SU-DHL-6 (cell line): Measurements from ENCODE around the gene TULP4.

Experiments
- H2AFZ ChIP-seq: fragments of 200-600 bp; sonication (generic); 2 replicates; pipeline ENCODE4 v1.6.1; 2014; ENCODE audit warnings: low read depth, mild to moderate bottlenecking, moderate library complexity, mixed read lengths, antibody characterized with exemption, low read length; ENCODE audit not compliant: severe bottlenecking
- H3F3A ChIP-seq: fragments of 200-600 bp; shearing (Covaris generic); 2 replicates; pipeline ENCODE4 v1.6.0; 2016; ENCODE audit warnings: antibody characterized with exemption, mild to moderate bottlenecking; ENCODE audit not compliant: insufficient read depth
- H3K27ac ChIP-seq: fragments of 200-600 bp; sonication (generic); 2 replicates; pipeline ENCODE4 v1.5.1; 2016; ENCODE audit warnings: low read depth, mild to moderate bottlenecking, low read length, moderate library complexity, mixed read lengths
- H3K27me3 ChIP-seq: fragments of 200-600 bp; sonication (generic), shearing (Covaris generic); 2 replicates; pipeline ENCODE4 v1.6.0; 2014; ENCODE audit warnings: mild to moderate bottlenecking, low read length
- H3K36me3 ChIP-seq: fragments of 200-600 bp; sonication (generic); 2 replicates; pipeline ENCODE4 v1.6.1; 2014; ENCODE audit warnings: mild to moderate bottlenecking, low read length, mixed read lengths
- H3K4me2 ChIP-seq: fragments of 300-600, 200-600 bp; shearing (Covaris generic), sonication (generic); 2 replicates; pipeline ENCODE4 v1.6.0; 2014; ENCODE audit warnings: low read length, low read depth, mild to moderate bottlenecking; ENCODE audit not compliant: poor library complexity, severe bottlenecking
- H3K4me3 ChIP-seq: fragments of 200-600 bp; sonication (generic); 2 replicates; pipeline ENCODE4 v1.5.1; 2014; ENCODE audit warnings: antibody characterized with exemption, low read length, mild to moderate bottlenecking, mixed read lengths; ENCODE audit not compliant: insufficient read depth, poor library complexity, severe bottlenecking
- H3K79me2 ChIP-seq: fragments of 200-600 bp; sonication (generic); 2 replicates; pipeline ENCODE4 v1.6.1; 2014; ENCODE audit warnings: mild to moderate bottlenecking, low read length, moderate library complexity; ENCODE audit not compliant: insufficient read depth
- H3K9ac ChIP-seq: fragments of 200-600 bp; sonication (generic); 2 replicates; pipeline ENCODE4 v1.7.0; 2014; ENCODE audit warnings: mild to moderate bottlenecking, low read length
- H3K9me2 ChIP-seq: fragments of 200-600 bp; sonication (generic); replicated peaks from 2 replicates; pipeline ENCODE4 v1.6.1; 2014; ENCODE audit warnings: low read length; ENCODE audit not compliant: insufficient read depth
- H3K9me3 ChIP-seq: fragments of 200-600 bp; sonication (generic); 2 replicates; pipeline ENCODE4 v1.6.1; 2014; ENCODE audit warnings: low read length, mixed read lengths; ENCODE audit not compliant: insufficient read depth
- H4K20me1 ChIP-seq: fragments of 200-600 bp; sonication (generic); 2 replicates; pipeline ENCODE4 v1.6.1; 2014; ENCODE audit warnings: low read depth, mild to moderate bottlenecking, antibody characterized with exemption, low read length, moderate library complexity, mixed read lengths
- CTCF ChIP-seq: fragments of 200-600 bp; sonication (generic); IDR thresholded peaks from one replicate; pipeline ENCODE4 v1.5.1; 2017; ENCODE audit warnings: antibody characterized with exemption, mild to moderate bottlenecking, low read length, moderate library complexity; ENCODE audit not compliant: insufficient read depth, poor library complexity, severe bottlenecking
- EZH2phosphoT487 ChIP-seq: fragments of 200-600 bp; sonication (generic), shearing (Covaris generic); conservative IDR thresholded peaks from 2 replicates; pipeline ENCODE4 v1.6.1; 2018; ENCODE audit warnings: mild to moderate bottlenecking, antibody characterized with exemption, low read length, moderate library complexity, mixed read lengths

TULP4 gene

GRCh38 chr6:158381214-158381613, 68.9 kb downstream of the TULP4 start:
- no peak overlapping the region for H2AFZ ChIP-seq
- no peak overlapping the region for H3K4me3 ChIP-seq
- no peaks in the 10 kb centered on the region for H3K9me2 ChIP-seq
- TF ChIP-seq CTCF: no peak
- no peak for TF ChIP-seq EZH2phosphoT487
- H3K27me3 ChIP-seq: no peaks in the 10 kb centered on the region
- H3F3A ChIP-seq: no peaks in the 10 kb centered on the region
- no peaks in the 10 kb centered on the region for H3K36me3 ChIP-seq
- H3K9me3 ChIP-seq: no peaks in the 10 kb centered on the region
- no peak overlapping the region for H3K27ac ChIP-seq
- H4K20me1 ChIP-seq: no peaks in the 10 kb centered on the region
- no peak overlapping the region for H3K9ac ChIP-seq
- H3K4me2 ChIP-seq: no peak overlapping the region
- peaks cover 39% of the 10 kb centered on the region for H3K79me2 ChIP-seq

DNA sequence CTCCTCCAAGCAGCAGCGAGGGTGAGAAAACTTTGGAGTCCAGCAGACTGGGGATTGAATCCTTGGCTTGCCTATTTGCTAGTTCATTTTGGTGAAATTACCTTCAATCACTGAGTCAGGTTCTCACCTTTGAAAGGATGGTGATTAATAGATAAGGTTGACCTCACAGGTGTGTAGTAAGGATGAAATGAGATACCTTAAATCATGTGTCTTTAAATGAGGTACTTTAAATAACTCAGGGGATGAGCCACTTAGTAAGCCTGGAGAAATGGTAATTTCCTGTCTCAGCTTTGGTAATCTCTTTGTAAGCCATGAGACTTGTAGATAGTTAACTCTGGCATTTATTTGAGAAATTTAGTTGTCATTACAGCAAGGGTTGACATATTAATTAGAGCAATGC, 70.2 kb downstream of the TULP4 start:
- Histone ChIP-seq H3K9me3 (no peaks in the 10 kb centered on the region), H4K20me1 (no peaks in the 10 kb centered on the region), H3K9me2 (no peaks in the 10 kb centered on the region), H3K79me2 (peaks cover 46% of the 10 kb centered on the region), H3K9ac (no peak overlapping the region), H3K27ac (no peak overlapping the region), H2AFZ (no peak overlapping the region), H3F3A (no peaks in the 10 kb centered on the region), H3K4me3 (no peak overlapping the region), H3K36me3 (no peaks in the 10 kb centered on the region), H3K4me2 (no peak overlapping the region), H3K27me3 (no peaks in the 10 kb centered on the region)
- TF ChIP-seq CTCF: no peak
- no peak for TF ChIP-seq EZH2phosphoT487

DNA sequence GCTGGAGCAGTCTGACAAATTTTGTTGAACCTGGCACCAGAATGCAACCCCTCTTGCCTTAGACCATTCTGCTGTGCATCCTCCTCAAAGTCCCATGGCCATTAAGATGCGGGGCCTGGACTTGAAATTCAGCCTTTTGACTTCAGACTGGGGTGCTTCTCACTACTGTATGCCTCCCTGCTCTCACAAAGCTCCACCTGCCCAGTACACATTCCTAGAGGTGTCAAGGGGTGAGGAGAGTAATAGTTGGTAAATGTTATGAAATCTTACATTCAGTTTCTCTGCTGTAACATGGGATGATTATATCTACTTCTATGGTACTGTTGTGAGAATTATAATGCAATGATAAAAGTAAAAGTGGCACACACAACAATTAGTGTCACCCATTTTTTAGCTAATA, 70.8 kb downstream of the TULP4 start:
- no peak overlapping the region for H3K9ac ChIP-seq
- no peak overlapping the region for H3K4me3 ChIP-seq
- H3K36me3 ChIP-seq: no peaks in the 10 kb centered on the region
- H4K20me1 ChIP-seq: no peaks in the 10 kb centered on the region
- H2AFZ ChIP-seq: no peak overlapping the region
- no peaks in the 10 kb centered on the region; the same call in 1 of the 2 replicates for H3F3A ChIP-seq
- no peak for TF ChIP-seq CTCF
- TF ChIP-seq EZH2phosphoT487: no peak
- no peaks in the 10 kb centered on the region for H3K27me3 ChIP-seq
- peaks cover 47% of the 10 kb centered on the region for H3K79me2 ChIP-seq
- no peaks in the 10 kb centered on the region for H3K9me3 ChIP-seq
- no peak overlapping the region for H3K27ac ChIP-seq
- no peaks in the 10 kb centered on the region for H3K9me2 ChIP-seq
- H3K4me2 ChIP-seq: no peak overlapping the region
